ENCODE measurements around the gene UBA1. TPM values are rescaled to one million over a fixed set of nuclear protein-coding genes. Genes with fewer than 3 reads are reported as not detected.

Gene UBA1
- polyA plus RNA-seq, 2 of the 4 experiments (the other 2 are of a cell fraction), result 160 to 192 TPM

- ChIA-PET POLR2A (no interaction called here), CTCF (no interaction called here)
- no peak overlapping the region for H3K4me2 ChIP-seq
- FAIRE-seq (no peak), DNase-seq (ENCODE audit: low read depth in 1 of 2, low spot score in 1 of 2) (no peak), ATAC-seq (no peak)
- H3K27ac ChIP-seq, result no peak overlapping the region
- 96% methylated on average over 18 of the region's 23 CpGs for WGBS (ENCODE audit: missing lambda C conversion rate)
- H3K4me1 ChIP-seq, result no peaks in the 10 kb centered on the region
- H3K9me3 ChIP-seq, result no peaks in the 10 kb centered on the region
- no peak for TF ChIP-seq USF2 (IDR thresholded peaks at IDR 0.05)
- no peak for TF ChIP-seq FOSB (CRISPR knock-in tag; IDR thresholded peaks at IDR 0.05)
- TF ChIP-seq HEYL (CRISPR knock-in tag; IDR thresholded peaks at IDR 0.05), result no peak
- no peak for TF ChIP-seq RAD21 (conservative IDR thresholded peaks at IDR 0.05 in 1 of 2, IDR thresholded peaks at IDR 0.05 in 1 of 2)
- TF ChIP-seq KDM5A (IDR thresholded peaks at IDR 0.05), result no peak
- TF ChIP-seq REST (IDR thresholded peaks at IDR 0.05), result no peak
- no peak for TF ChIP-seq HES2 (IDR thresholded peaks at IDR 0.05)
- TF ChIP-seq SREBF2 (IDR thresholded peaks at IDR 0.05), result no peak
- no peak for TF ChIP-seq TP53 (CRISPR knock-in tag; IDR thresholded peaks at IDR 0.05)
- no peak overlapping the region for H3K4me3 ChIP-seq
These were observed 18.6 kb upstream of the UBA1 start for GRCh38 chrX:47174846-47175587.

GRCh38 chrX:47175588-47175980 is 18.0 kb upstream of the UBA1 start:
- no peak overlapping the region for H3K27ac ChIP-seq
- DNase-seq (ENCODE audit: low read depth in 1 of 2, low spot score in 1 of 2) (no peak), ATAC-seq (no peak), FAIRE-seq (no peak)
- no peak overlapping the region for H3K4me2 ChIP-seq
- 93% methylated on average over 11 of the region's 12 CpGs for WGBS (ENCODE audit: missing lambda C conversion rate)
- H3K4me3 ChIP-seq, result no peak overlapping the region
- no peaks in the 10 kb centered on the region for H3K9me3 ChIP-seq
- ChIA-PET POLR2A (no interaction called here), CTCF (no interaction called here)
- H3K4me1 ChIP-seq, result no peaks in the 10 kb centered on the region
- TF ChIP-seq NR3C1 (IDR thresholded peaks at IDR 0.05), result no peak
- TF ChIP-seq E2F6 (IDR thresholded peaks at IDR 0.05; ENCODE audit: borderline replicate concordance, low read depth), result no peak
- TF ChIP-seq EHF (CRISPR knock-in tag; IDR thresholded peaks at IDR 0.05), result no peak
- no peak for TF ChIP-seq PHF8 (IDR thresholded peaks at IDR 0.05; ENCODE audit: borderline replicate concordance, low read depth)
- TF ChIP-seq RNF2 (IDR thresholded peaks at IDR 0.05; ENCODE audit: borderline replicate concordance, low read depth), result no peak
- TF ChIP-seq MYC (IDR thresholded peaks at IDR 0.05; ENCODE audit: borderline replicate concordance, low read length), result no peak
- TF ChIP-seq GATA3 (IDR thresholded peaks at IDR 0.05; ENCODE audit: borderline replicate concordance), result no peak

GRCh38 chrX:47176101-47176740 is 17.4 kb upstream of the UBA1 start:
- no peaks in the 10 kb centered on the region for H3K4me1 ChIP-seq
- 95% methylated on average over 23 of the region's 23 CpGs for WGBS (ENCODE audit: missing lambda C conversion rate)
- ChIA-PET POLR2A (interaction anchor here (0.6 kb wide), 1 partner anchor 584 kb away, joined by 4 read pairs; no protein-coding TSS in a partner anchor), CTCF (no interaction called here)
- ATAC-seq, result no peak
- no peak for FAIRE-seq
- no peak overlapping the region for H3K27ac ChIP-seq
- no peak for TF ChIP-seq HOXB13 (CRISPR knock-in tag; IDR thresholded peaks at IDR 0.05; ENCODE audit: low read depth)
- TF ChIP-seq RAD21 (conservative IDR thresholded peaks at IDR 0.05 in 1 of 2, IDR thresholded peaks at IDR 0.05 in 1 of 2), result no peak
- DNase-seq (ENCODE audit: low read depth in 1 of 2, low spot score in 1 of 2), result no peak
- H3K9me3 ChIP-seq, result no peaks in the 10 kb centered on the region
- H3K4me2 ChIP-seq, result no peak overlapping the region
- no peak overlapping the region for H3K4me3 ChIP-seq

Measured in A549 (cell line).